HEK293 (cell line): ENCODE data around the gene C19orf25.

Experiments
- CTCF ChIA-PET: fragments of 350-600 bp; formaldehyde crosslinking; extraction: SDS; loops from one replicate; lab custom pipeline; 2021; ENCODE audit warnings: antibody characterized with exemption; lab: Yijun Ruan, JAX
- POLR2A ChIA-PET: fragments of 300-600 bp; formaldehyde crosslinking; extraction: SDS; loops from one replicate; lab custom pipeline; 2020; ENCODE audit warnings: antibody characterized with exemption, inconsistent platforms; lab: Yijun Ruan, JAX
- H3K27ac ChIP-seq: fragments of 200-500 bp; sonication (Bioruptor generic); 2 replicates; pipeline ENCODE4 v1.5.1; 2014; ENCODE audit warnings: low read depth, low read length, control low read depth, inconsistent platforms; ENCODE audit errors: extremely low read depth
- H3K36me3 ChIP-seq, 2 experiments: fragments of 200-500 bp in 1 of 2; sonication (Bioruptor generic) in 1 of 2; 1 replicate in 1 of 2; 2 replicates in 1 of 2; pipeline ENCODE4 v1.5.1; 2014 to 2017; ENCODE audit warnings: inconsistent platforms in 2 of 2, low read length in 2 of 2; ENCODE audit not compliant: control insufficient read depth in 2 of 2, insufficient read depth in 1 of 2
- H3K4me1 ChIP-seq: fragments of 200-500 bp; sonication (Bioruptor generic); 2 replicates; pipeline ENCODE4 v1.5.1; 2014; ENCODE audit warnings: mild to moderate bottlenecking, low read length, inconsistent platforms; ENCODE audit not compliant: control insufficient read depth, insufficient read depth
- H3K4me3 ChIP-seq: 2 replicates; pipeline ENCODE4 v1.5.1; 2011; ENCODE audit warnings: low read depth, mild to moderate bottlenecking, control low read depth, low read length, moderate library complexity
- H3K9me3 ChIP-seq: fragments of 200-500 bp; sonication (Bioruptor generic); 2 replicates; pipeline ENCODE4 v1.5.1; 2014; ENCODE audit warnings: low read depth, low read length, inconsistent platforms; ENCODE audit not compliant: control insufficient read depth, insufficient read depth
- BCL11B ChIP-seq: fragments of 450-650 bp; formaldehyde crosslinking; IDR thresholded peaks from 2 replicates; pipeline ENCODE4 v1.5.1; 2016; ENCODE audit warnings: low read depth, missing biosample characterization, missing genetic modification characterization
- BCL6B ChIP-seq: fragments of 450-650 bp; formaldehyde crosslinking; IDR thresholded peaks from 2 replicates; pipeline ENCODE4 v1.5.1; 2017; ENCODE audit warnings: missing biosample characterization, missing genetic modification characterization
- EGR2 ChIP-seq: fragments of 450-650 bp; formaldehyde crosslinking; IDR thresholded peaks from 2 replicates; pipeline ENCODE4 v1.5.1; 2016; ENCODE audit warnings: low read depth, missing biosample characterization, missing genetic modification characterization
- GLIS1 ChIP-seq: fragments of 450-650 bp; formaldehyde crosslinking; IDR thresholded peaks from 2 replicates; pipeline ENCODE4 v1.5.1; 2016; ENCODE audit warnings: missing biosample characterization, missing genetic modification characterization
- HOXC10 ChIP-seq: sonication (generic); formaldehyde crosslinking; IDR thresholded peaks from 2 replicates; pipeline ENCODE4 v1.8.1; 2023; ENCODE audit warnings: mild to moderate bottlenecking, missing genetic modification reagents
- KLF1 ChIP-seq: fragments of 450-650 bp; formaldehyde crosslinking; IDR thresholded peaks from 2 replicates; pipeline ENCODE4 v1.5.1; 2016; ENCODE audit warnings: missing biosample characterization, missing genetic modification characterization
- SCRT1 ChIP-seq: fragments of 450-650 bp; formaldehyde crosslinking; IDR thresholded peaks from 2 replicates; pipeline ENCODE4 v1.5.1; 2016; ENCODE audit warnings: missing biosample characterization, missing genetic modification characterization, borderline replicate concordance
- ZBTB20 ChIP-seq: fragments of 450-650 bp; formaldehyde crosslinking; IDR thresholded peaks from 2 replicates; pipeline ENCODE4 v1.5.1; 2016; ENCODE audit warnings: missing biosample characterization, missing genetic modification characterization
- ZBTB21 ChIP-seq: fragments of 450-650 bp; formaldehyde crosslinking; IDR thresholded peaks from 2 replicates; pipeline ENCODE4 v1.5.1; 2017; ENCODE audit warnings: missing biosample characterization, missing genetic modification characterization
- ZBTB7A ChIP-seq: fragments of 450-650 bp; formaldehyde crosslinking; IDR thresholded peaks from 2 replicates; pipeline ENCODE4 v1.5.1; 2016; ENCODE audit warnings: low read depth, missing biosample characterization, missing genetic modification characterization
- ZFHX2 ChIP-seq: fragments of 450-650 bp; formaldehyde crosslinking; conservative IDR thresholded peaks from 2 replicates; pipeline ENCODE4 v1.5.1; 2016; ENCODE audit warnings: missing biosample characterization, missing genetic modification characterization
- ZNF133 ChIP-seq: fragments of 450-650 bp; formaldehyde crosslinking; IDR thresholded peaks from 2 replicates; pipeline ENCODE4 v1.5.1; 2016; ENCODE audit warnings: missing biosample characterization, missing genetic modification characterization
- ZNF146 ChIP-seq: fragments of 450-650 bp; formaldehyde crosslinking; IDR thresholded peaks from 2 replicates; pipeline ENCODE4 v1.5.1; 2016; ENCODE audit warnings: missing biosample characterization, missing genetic modification characterization
- ZNF2 ChIP-seq: fragments of 450-650 bp; formaldehyde crosslinking; IDR thresholded peaks from 2 replicates; pipeline ENCODE4 v1.5.1; 2016; ENCODE audit warnings: missing biosample characterization, missing genetic modification characterization
- ZNF23 ChIP-seq: fragments of 450-650 bp; formaldehyde crosslinking; IDR thresholded peaks from 2 replicates; pipeline ENCODE4 v1.5.1; 2016; ENCODE audit warnings: missing biosample characterization, missing genetic modification characterization, borderline replicate concordance
- ZNF239 ChIP-seq: fragments of 450-650 bp; formaldehyde crosslinking; IDR thresholded peaks from 2 replicates; pipeline ENCODE4 v1.5.1; 2016; ENCODE audit warnings: missing biosample characterization, missing genetic modification characterization
- ZNF433 ChIP-seq: fragments of 450-650 bp; formaldehyde crosslinking; IDR thresholded peaks from 2 replicates; pipeline ENCODE4 v1.5.1; 2016; ENCODE audit warnings: missing biosample characterization, missing genetic modification characterization, low read depth
- ZNF518A ChIP-seq: fragments of 450-650 bp; formaldehyde crosslinking; conservative IDR thresholded peaks from 2 replicates; pipeline ENCODE4 v1.5.1; 2016; ENCODE audit warnings: low read depth, missing biosample characterization, missing genetic modification characterization
- ZNF776 ChIP-seq: fragments of 450-650 bp; formaldehyde crosslinking; IDR thresholded peaks from 2 replicates; pipeline ENCODE4 v1.5.0; 2017; ENCODE audit warnings: missing biosample characterization, missing genetic modification characterization, borderline replicate concordance
- ZNF777 ChIP-seq: fragments of 450-650 bp; formaldehyde crosslinking; IDR thresholded peaks from 2 replicates; pipeline ENCODE4 v1.5.1; 2017; ENCODE audit warnings: missing biosample characterization, missing genetic modification characterization, borderline replicate concordance
- TF ChIP-seq, protein P1 (sequence below): fragments of 450-650 bp; formaldehyde crosslinking; IDR thresholded peaks from 2 replicates; pipeline ENCODE4 v1.5.1; 2017; ENCODE audit warnings: missing biosample characterization, missing genetic modification characterization
- TF ChIP-seq, protein P2 (sequence below): fragments of 450-650 bp; formaldehyde crosslinking; IDR thresholded peaks from 2 replicates; pipeline ENCODE4 v1.5.1; 2016; ENCODE audit warnings: missing biosample characterization, missing genetic modification characterization
- TF ChIP-seq, protein P3 (sequence below): fragments of 450-650 bp; formaldehyde crosslinking; IDR thresholded peaks from 2 replicates; pipeline ENCODE4 v1.5.1; 2017; ENCODE audit warnings: missing biosample characterization, missing genetic modification characterization
- TF ChIP-seq, protein P4 (sequence below): fragments of 450-650 bp; formaldehyde crosslinking; IDR thresholded peaks from 2 replicates; pipeline ENCODE4 v1.5.1; 2016; ENCODE audit warnings: missing biosample characterization, missing genetic modification characterization, borderline replicate concordance

C19orf25 gene

GRCh38 chr19:1524972-1525325 is 45.9 kb upstream of the C19orf25 start (continued):
- TF ChIP-seq, protein P1, sequence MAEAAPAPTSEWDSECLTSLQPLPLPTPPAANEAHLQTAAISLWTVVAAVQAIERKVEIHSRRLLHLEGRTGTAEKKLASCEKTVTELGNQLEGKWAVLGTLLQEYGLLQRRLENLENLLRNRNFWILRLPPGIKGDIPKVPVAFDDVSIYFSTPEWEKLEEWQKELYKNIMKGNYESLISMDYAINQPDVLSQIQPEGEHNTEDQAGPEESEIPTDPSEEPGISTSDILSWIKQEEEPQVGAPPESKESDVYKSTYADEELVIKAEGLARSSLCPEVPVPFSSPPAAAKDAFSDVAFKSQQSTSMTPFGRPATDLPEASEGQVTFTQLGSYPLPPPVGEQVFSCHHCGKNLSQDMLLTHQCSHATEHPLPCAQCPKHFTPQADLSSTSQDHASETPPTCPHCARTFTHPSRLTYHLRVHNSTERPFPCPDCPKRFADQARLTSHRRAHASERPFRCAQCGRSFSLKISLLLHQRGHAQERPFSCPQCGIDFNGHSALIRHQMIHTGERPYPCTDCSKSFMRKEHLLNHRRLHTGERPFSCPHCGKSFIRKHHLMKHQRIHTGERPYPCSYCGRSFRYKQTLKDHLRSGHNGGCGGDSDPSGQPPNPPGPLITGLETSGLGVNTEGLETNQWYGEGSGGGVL = no peak
- no peak for TF ChIP-seq HOXC10 (CRISPR knock-in tag)
- 0 out of 2 replicates have a peak, but pooled peaks have one; percentile 5 for TF ChIP-seq ZNF433 (tag by site-specific recombination)
- TF ChIP-seq KLF1 (tag by site-specific recombination) = peak; percentile 20; the same call in 1 of the 2 replicates
- TF ChIP-seq ZNF23 = 0 out of 2 replicates have a peak, but pooled peaks have one; percentile 7
- 0 out of 2 replicates have a peak, but pooled peaks have one; percentile 15 for TF ChIP-seq BCL11B (tag by site-specific recombination)
- TF ChIP-seq ZNF146 (tag by site-specific recombination) = peak; percentile 19; the same call in 1 of the 2 replicates
- 0 out of 2 replicates have a peak, but pooled peaks have one; percentile 7 for TF ChIP-seq ZNF133 (tag by site-specific recombination)

DNA sequence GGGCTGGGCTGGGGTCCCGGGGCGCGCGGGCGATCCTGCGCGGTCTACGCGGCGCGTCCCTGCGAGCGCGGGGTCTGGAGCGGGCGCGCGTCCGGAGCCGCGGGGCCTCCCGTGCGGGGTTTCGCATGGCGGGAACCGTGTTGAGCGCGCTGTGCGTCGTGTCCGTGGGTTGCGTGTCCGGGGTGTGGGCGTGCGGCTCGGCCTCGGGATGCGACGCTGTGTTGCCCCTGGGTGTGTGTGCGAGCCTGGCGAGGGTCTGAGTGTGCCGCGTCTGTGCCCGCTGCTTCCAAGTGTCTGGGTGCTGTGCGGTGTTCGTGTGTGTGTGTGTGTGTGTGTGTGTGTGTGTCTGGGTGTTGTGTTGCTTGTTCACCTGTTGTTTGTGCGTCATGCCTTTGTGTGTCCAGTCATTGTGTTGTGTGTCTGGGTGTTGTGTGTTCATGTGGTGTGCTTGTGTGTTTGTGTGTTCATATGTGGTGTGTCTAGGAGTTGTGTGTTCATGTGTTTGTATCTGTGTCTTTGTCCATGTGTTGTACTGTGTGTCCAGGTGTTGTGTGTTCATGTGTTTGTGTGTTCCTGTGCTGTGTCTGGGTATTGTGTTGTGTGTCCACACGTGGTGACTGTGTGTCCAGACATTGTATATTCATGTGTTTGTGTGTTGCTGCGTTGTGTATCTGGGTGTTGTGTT is 45.4 kb upstream of the C19orf25 start:
- ChIA-PET CTCF (interaction anchor here (0.8 kb wide), 1 partner anchor 502 kb away, joined by 3 read pairs; no protein-coding TSS in a partner anchor), POLR2A (no interaction called here)
- Histone ChIP-seq H3K27ac (no peak overlapping the region), H3K4me1 (no peaks in the 10 kb centered on the region), H3K4me3 (no peak overlapping the region), H3K36me3 (no peaks in the 10 kb centered on the region), H3K9me3 (no peaks in the 10 kb centered on the region)
- TF ChIP-seq GLIS1 = no peak
- TF ChIP-seq, protein P2, sequence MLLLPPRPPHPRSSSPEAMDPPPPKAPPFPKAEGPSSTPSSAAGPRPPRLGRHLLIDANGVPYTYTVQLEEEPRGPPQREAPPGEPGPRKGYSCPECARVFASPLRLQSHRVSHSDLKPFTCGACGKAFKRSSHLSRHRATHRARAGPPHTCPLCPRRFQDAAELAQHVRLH (tag by site-specific recombination) = 0 out of 2 replicates have a peak, but pooled peaks have one; percentile 21
- TF ChIP-seq ZBTB7A (tag by site-specific recombination) = peak; percentile 53; the same call in 1 of the 2 replicates
- peak; percentile 94 for TF ChIP-seq ZNF2 (tag by site-specific recombination)
- peak; percentile 66 for TF ChIP-seq ZFHX2
- TF ChIP-seq ZNF776 (tag by site-specific recombination) = 0 out of 2 replicates have a peak, but pooled peaks have one; percentile 18
- TF ChIP-seq SCRT1 (tag by site-specific recombination) = peak; percentile 97
- TF ChIP-seq, protein P3, sequence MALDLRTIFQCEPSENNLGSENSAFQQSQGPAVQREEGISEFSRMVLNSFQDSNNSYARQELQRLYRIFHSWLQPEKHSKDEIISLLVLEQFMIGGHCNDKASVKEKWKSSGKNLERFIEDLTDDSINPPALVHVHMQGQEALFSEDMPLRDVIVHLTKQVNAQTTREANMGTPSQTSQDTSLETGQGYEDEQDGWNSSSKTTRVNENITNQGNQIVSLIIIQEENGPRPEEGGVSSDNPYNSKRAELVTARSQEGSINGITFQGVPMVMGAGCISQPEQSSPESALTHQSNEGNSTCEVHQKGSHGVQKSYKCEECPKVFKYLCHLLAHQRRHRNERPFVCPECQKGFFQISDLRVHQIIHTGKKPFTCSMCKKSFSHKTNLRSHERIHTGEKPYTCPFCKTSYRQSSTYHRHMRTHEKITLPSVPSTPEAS (tag by site-specific recombination) = peak; percentile 54; the same call in 1 of the 2 replicates
- TF ChIP-seq ZNF239 = peak; percentile 14; the same call in 1 of the 2 replicates
- TF ChIP-seq EGR2 (tag by site-specific recombination) = 0 out of 2 replicates have a peak, but pooled peaks have one; percentile 27
- TF ChIP-seq, protein P4, sequence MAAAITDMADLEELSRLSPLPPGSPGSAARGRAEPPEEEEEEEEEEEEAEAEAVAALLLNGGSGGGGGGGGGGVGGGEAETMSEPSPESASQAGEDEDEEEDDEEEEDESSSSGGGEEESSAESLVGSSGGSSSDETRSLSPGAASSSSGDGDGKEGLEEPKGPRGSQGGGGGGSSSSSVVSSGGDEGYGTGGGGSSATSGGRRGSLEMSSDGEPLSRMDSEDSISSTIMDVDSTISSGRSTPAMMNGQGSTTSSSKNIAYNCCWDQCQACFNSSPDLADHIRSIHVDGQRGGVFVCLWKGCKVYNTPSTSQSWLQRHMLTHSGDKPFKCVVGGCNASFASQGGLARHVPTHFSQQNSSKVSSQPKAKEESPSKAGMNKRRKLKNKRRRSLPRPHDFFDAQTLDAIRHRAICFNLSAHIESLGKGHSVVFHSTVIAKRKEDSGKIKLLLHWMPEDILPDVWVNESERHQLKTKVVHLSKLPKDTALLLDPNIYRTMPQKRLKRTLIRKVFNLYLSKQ (tag by site-specific recombination) = peak; percentile 18; the same call in 1 of the 2 replicates
- no peak for TF ChIP-seq ZBTB21 (tag by site-specific recombination)
- TF ChIP-seq ZBTB20 (tag by site-specific recombination) = 0 out of 2 replicates have a peak, but pooled peaks have one; percentile 24
- TF ChIP-seq ZNF518A = no peak
- TF ChIP-seq ZNF777 (tag by site-specific recombination) = 0 out of 2 replicates have a peak, but pooled peaks have one; percentile 8
- TF ChIP-seq BCL6B (tag by site-specific recombination) = no peak
